Occipital lobe (tissue), 2 donors: ENCODE measurements around the gene PAX8. TPM values are rescaled to one million over a fixed set of nuclear protein-coding genes. Genes with fewer than 3 reads are reported as not detected.

ENCODE experiments used
- DNase-seq: peaks from one replicate; lab custom pipeline; 2025; lab: John Stamatoyannopoulos, UW
- total RNA-seq: library from RNA; depleted of rRNA; stranded (reverse); fragments of >200 nt; gene quantifications from one replicate; pipeline ENCODE4 v1.2.3, GENCODE V29; 2014

Gene PAX8
- total RNA-seq, 1 donor from 2014 or later = not detected

GRCh38 chr2:113169586-113169985 lies 109.1 kb downstream of the PAX8 start:
- no peak for DNase-seq

- no peak for DNase-seq
Observed at GRCh38 chr2:113169002-113169530, 109.7 kb downstream of the PAX8 start.

DNA sequence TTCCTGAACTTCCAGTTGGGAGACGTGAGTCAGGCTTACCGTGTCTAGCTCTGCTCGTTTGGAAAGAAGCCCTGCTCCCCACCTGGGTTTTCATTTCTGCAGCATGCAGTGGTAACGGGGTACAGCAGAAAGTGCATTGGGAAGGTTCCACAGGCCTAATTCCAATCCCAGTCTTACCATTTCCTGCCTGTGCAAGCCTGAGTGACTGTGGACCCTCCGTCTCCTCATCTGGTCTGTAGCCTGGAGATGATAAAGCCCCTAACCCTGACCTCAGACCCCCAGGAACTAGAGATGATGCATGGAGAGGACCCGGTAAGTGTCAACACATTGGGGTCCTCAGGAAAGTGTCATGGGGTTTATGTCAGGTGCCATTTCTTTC lies 110.8 kb downstream of the PAX8 start:
- no peak for DNase-seq

DNA sequence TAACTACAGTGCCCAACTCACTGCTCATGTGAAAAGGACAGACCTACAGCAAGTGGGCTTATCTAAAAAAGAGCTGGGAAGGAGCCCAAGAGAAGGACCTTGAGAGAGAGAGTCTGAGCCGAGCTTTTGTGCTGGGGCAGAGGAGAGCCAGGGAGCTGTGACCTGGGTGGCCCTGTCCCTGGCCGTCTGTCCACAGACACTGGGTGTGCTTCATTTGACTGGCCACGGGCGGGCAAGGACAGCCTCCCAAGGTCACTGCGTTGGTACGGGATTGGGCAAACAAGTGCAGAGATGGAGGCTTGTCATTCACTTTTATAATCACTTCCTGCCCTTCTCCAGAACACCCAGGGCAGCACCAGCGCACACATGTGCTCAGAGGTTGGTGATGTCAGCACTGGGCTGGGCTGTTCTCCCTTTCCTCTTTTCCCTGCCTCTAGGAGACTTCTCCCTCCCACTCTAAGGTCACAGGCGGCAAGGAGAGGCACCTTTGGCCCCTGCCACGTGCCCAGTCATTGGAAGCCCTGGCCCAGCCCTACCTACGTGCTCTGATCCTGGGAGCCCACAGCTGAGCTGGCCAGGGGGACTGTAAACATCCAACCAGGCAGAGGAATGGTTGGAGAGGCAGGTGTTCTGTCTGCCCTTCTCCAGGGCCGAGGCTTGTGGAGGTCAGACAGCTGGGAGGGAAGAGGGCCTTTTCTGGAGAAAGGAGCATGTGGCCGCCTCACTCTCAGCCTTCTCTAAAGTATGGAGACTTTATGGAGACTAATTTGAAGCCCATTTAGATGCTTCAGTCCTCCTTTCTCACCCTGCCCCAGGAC lies 111.4 kb downstream of the PAX8 start:
- no peak for DNase-seq

GRCh38 chr2:113166187-113166645 lies 112.5 kb downstream of the PAX8 start:
- DNase-seq = no peak

Other genes starting within 250 kb of the PAX8 start
- gene IL36B, start 226.1 kb downstream of the PAX8 start, total RNA-seq = not detected
- gene IL36RN, start 219.7 kb downstream of the PAX8 start, total RNA-seq = not detected
- not detected for gene IL1F10, start 211.0 kb downstream of the PAX8 start, total RNA-seq
- gene IL1RN, start 151.3 kb downstream of the PAX8 start, total RNA-seq = not detected
- 4.2 TPM for gene PSD4, start 105.0 kb downstream of the PAX8 start, total RNA-seq
- gene ZNG1B, start 158.8 kb upstream of the PAX8 start, total RNA-seq = 41.8 TPM
- gene FOXD4L1, start 219.7 kb upstream of the PAX8 start, total RNA-seq = 0.31 TPM